Measurements from ENCODE around the gene LUZP2.

Gene LUZP2

GRCh38 chr11:24496736-24497725 lies at the start of gene LUZP2:
TSS of gene LUZP2 (plus strand) at chr11:24497053.
- no peak for DNase-seq

- no peak for DNase-seq
These were observed 43.6 kb upstream of the LUZP2 start for GRCh38 chr11:24453129-24453718.

- DNase-seq, result no peak
These were observed 38.9 kb upstream of the LUZP2 start for GRCh38 chr11:24457985-24458384.

GRCh38 chr11:24470431-24470830 lies 26.4 kb upstream of the LUZP2 start:
- DNase-seq, result no peak

GRCh38 chr11:24471084-24471483 lies 25.8 kb upstream of the LUZP2 start:
- no peak for DNase-seq

- no peak for DNase-seq
These were observed 18.1 kb upstream of the LUZP2 start for GRCh38 chr11:24478718-24479117.

GRCh38 chr11:24489477-24489876 lies 7.4 kb upstream of the LUZP2 start:
- DNase-seq, result no peak

GRCh38 chr11:24496386-24496735 lies 492 bp upstream of the LUZP2 start:
- no peak for DNase-seq

- no peak for DNase-seq
These were observed 978 bp downstream of the LUZP2 start for GRCh38 chr11:24497831-24498230.

GRCh38 chr11:24502425-24502824 lies 5.6 kb downstream of the LUZP2 start:
- no peak for DNase-seq

GRCh38 chr11:24509114-24509513 lies 12.3 kb downstream of the LUZP2 start:
- no peak for DNase-seq

- no peak for DNase-seq
These were observed 14.7 kb downstream of the LUZP2 start for GRCh38 chr11:24511511-24511910.

GRCh38 chr11:24513479-24514218 lies 16.8 kb downstream of the LUZP2 start:
- DNase-seq, result no peak

GRCh38 chr11:24514219-24514594 lies 17.4 kb downstream of the LUZP2 start:
- DNase-seq, result no peak

- DNase-seq, result no peak
These were observed 18.8 kb downstream of the LUZP2 start for GRCh38 chr11:24515632-24516031.

GRCh38 chr11:24516638-24517037 lies 19.8 kb downstream of the LUZP2 start:
- DNase-seq, result no peak

- DNase-seq, result no peak
These were observed 24.7 kb downstream of the LUZP2 start for GRCh38 chr11:24521601-24522000.

- no peak for DNase-seq
These were observed 27.3 kb downstream of the LUZP2 start for GRCh38 chr11:24524156-24524555.

GRCh38 chr11:24531528-24531927 lies 34.7 kb downstream of the LUZP2 start:
- no peak for DNase-seq

GRCh38 chr11:24543771-24544170 lies 46.9 kb downstream of the LUZP2 start:
- DNase-seq, result no peak

GRCh38 chr11:24556693-24557092 lies 59.8 kb downstream of the LUZP2 start:
- DNase-seq, result no peak

GRCh38 chr11:24559315-24559714 lies 62.5 kb downstream of the LUZP2 start:
- DNase-seq, result no peak

GRCh38 chr11:24560324-24560723 lies 63.5 kb downstream of the LUZP2 start:
- DNase-seq, result no peak

- no peak for DNase-seq
These were observed 70.5 kb downstream of the LUZP2 start for GRCh38 chr11:24567380-24567779.

All from CD4-positive, alpha-beta T cell treated with Interleukin-4 for 4 hours (primary cell).